Heart right ventricle (tissue), 16 donors: ENCODE measurements around the gene STK11. TPM values are rescaled to one million over a fixed set of nuclear protein-coding genes. Genes with fewer than 3 reads are reported as not detected.

Experiments
- ATAC-seq, 8 donors: fragments of 200-7000 bp; cut with Tn5 transposase; one replicate each; pipeline ENCODE4 v1.9.1; 2020; ENCODE audit warnings: mild to moderate bottlenecking in 8 of 8, moderate library complexity in 8 of 8, moderate number of reproducible peaks in 1 of 8
- DNase-seq, 2 donors: peaks; one replicate each; pipeline ENCODE4 v3.0.0-alpha.2; 2020
- H3K27ac ChIP-seq, 10 donors: fragments of 200-600 bp; sonication (generic) in 2 of 10; one replicate each; pipeline versions ENCODE4 v1.5.0 to v1.8.0; 2020 to 2022; ENCODE audit warnings: mild to moderate bottlenecking in 3 of 10
- H3K27me3 ChIP-seq, 7 donors: fragments of 200-600 bp; one replicate each; pipeline ENCODE4 v1.8.0; 2021 to 2022; ENCODE audit warnings: mild to moderate bottlenecking in 2 of 7
- H3K36me3 ChIP-seq, 9 donors: fragments of 200-600 bp; sonication (generic) in 1 of 9; one replicate each; pipeline versions ENCODE4 v1.5.0 to v1.8.0; 2020 to 2022; ENCODE audit warnings: mild to moderate bottlenecking in 2 of 9
- H3K4me1 ChIP-seq, 9 donors: fragments of 200-600 bp; sonication (generic) in 1 of 9; one replicate each; pipeline versions ENCODE4 v1.5.0 to v1.8.0; 2020 to 2022; ENCODE audit warnings: mild to moderate bottlenecking in 4 of 9
- H3K4me3 ChIP-seq, 10 donors: fragments of 200-600 bp; sonication (generic) in 2 of 10; one replicate each; pipeline versions ENCODE4 v1.5.0 to v1.8.0; 2020 to 2022; ENCODE audit warnings: mild to moderate bottlenecking in 7 of 10, moderate library complexity in 2 of 10
- H3K9me3 ChIP-seq, 11 donors: fragments of 200-600 bp in 10 of 11; sonication (generic) in 2 of 11; one replicate each; pipeline versions ENCODE4 v1.5.0 to v1.8.0; 2013 to 2022; ENCODE audit warnings: mild to moderate bottlenecking in 2 of 11, control low read depth in 1 of 11, moderate library complexity in 1 of 11
- CTCF ChIP-seq, 9 donors: fragments of 200-600 bp; sonication (generic) in 2 of 9; IDR thresholded peaks; one replicate each; pipeline versions ENCODE4 v1.5.0 to v1.8.0; 2021 to 2022; ENCODE audit warnings: antibody characterized with exemption in 9 of 9, mild to moderate bottlenecking in 5 of 9, moderate library complexity in 1 of 9
- WGBS, 2 donors: extraction: QIAGEN DNeasy Blood & Tissue Kit; methylation state at CpG; one replicate each; pipeline ENCODE4 v1.1.7; 2013; ENCODE audit warnings: inconsistent platforms in 1 of 2; 5-methylcytosine and 5-hydroxymethylcytosine counted together
- intact Hi-C, 10 donors: fragments of 100-400 bp; cut with DNase I; formaldehyde crosslinking; loops; one replicate each; pipeline versions ENCODE4 v1.11.1 to v1.14.2; 2022
- polyA plus RNA-seq, 2 donors: library from polyadenylated mRNA; stranded (reverse); fragments of 200-250 nt; gene quantifications; one replicate each; pipeline ENCODE4 v1.2.3, GENCODE V29; 2013
- total RNA-seq, 10 donors: library from RNA; stranded (reverse); fragmentation: NEBNext Ultra II Directional in 3 of 10; extraction: Animal tissue kit (Norgen Biotek cat#: 25700) in 3 of 10; gene quantifications; one replicate each; pipeline versions ENCODE4 v1.2.1 to v1.2.4, GENCODE V29; 2021 to 2023
- donor health status: Arrhythmogenic right ventricular cardiomyopathy.
- donor health status: ischemic (EF 13 %, LVEDD 7.1; RV severe dilation, severe dysfunction).
- donor health status: healthy with polysubstance abuse.
- donor health status: DM: no; HTN: yes; CAD: no.
- donor health status: DM: no; HTN: no; CAD: no.
- donor health status: ischemic (EF 25% LVEDD 6.9; RV normal size, moderate dysfunction).
- donor health status: ischemic (EF 25% LVEDD 5.7; RV mildly dilated, moderate dysfunction).
- donor health status: healthy.
- donor health status: DM: yes; HTN: yes; CAD: no.
- donor health status: Ischemic cardiomyopathy.
- donor health status: ischemic (EF 35%, LVEDD 5.7; RV mildly dilated, moderate dysfunction).
- donor health status: nonischemic (EF 11% LVEDD 7.7; RV severe dilation, severe dysfunction).
- donor health status: DM: yes; HTN: yes; CAD: no.
- donor health status: PGD.
- donor health status: ischemic (EF 29% LVEDD 5.4; RV normal size, mild dysfunction).
- donor health status: nonischemic (EF 23%, LVEDD 6.1; RV moderate dilation, normal function).

STK11 gene
- total and polyA plus RNA-seq, 12 donors: 41.1 to 71.6 (median 46.6) TPM

- WGBS, 2 donors: 91 to 93% methylated on average over 11 of the region's 11 CpGs
- Histone ChIP-seq H3K27ac (peak overlapping the region in 1 of 10 donors; percentile 87), H3K9me3 (no peaks in the 10 kb centered on the region), H3K4me3 (no peak overlapping the region), H3K36me3 (no peaks in the 10 kb centered on the region), H3K4me1 (peaks cover 0 to 38% (median 5%) of the 10 kb centered on the region in 9 donors), H3K27me3 (peaks cover 0 to 4% (median 0%) of the 10 kb centered on the region in 7 donors)
- ATAC-seq (no peak), DNase-seq (no peak)
- intact Hi-C loops: loop anchor here in 1 of 10 donors (5.0 kb wide), 1 partner anchor 59 kb away; no protein-coding TSS in a partner anchor
- TF ChIP-seq CTCF (IDR thresholded peaks at IDR 0.05): no peak
Observed at GRCh38 chr19:1181606-1182005, 24.0 kb upstream of the STK11 start.

GRCh38 chr19:1182068-1182467, 23.5 kb upstream of the STK11 start:
- WGBS, 2 donors: 94 to 97% methylated on average over 10 of the region's 10 CpGs
- H3K4me3 ChIP-seq: no peak overlapping the region
- H3K27ac ChIP-seq: peak overlapping the region in 1 of 10 donors; percentile 87
- TF ChIP-seq CTCF (IDR thresholded peaks at IDR 0.05): no peak
- H3K4me1 ChIP-seq: peaks cover 0 to 34% (median 5%) of the 10 kb centered on the region in 9 donors
- peaks cover 0 to 4% (median 0%) of the 10 kb centered on the region in 7 donors for H3K27me3 ChIP-seq
- ATAC-seq: no peak
- H3K9me3 ChIP-seq: no peaks in the 10 kb centered on the region
- intact Hi-C loops: loop anchor here in 1 of 10 donors (5.0 kb wide), 1 partner anchor 60 kb away; no protein-coding TSS in a partner anchor
- H3K36me3 ChIP-seq: no peaks in the 10 kb centered on the region
- no peak for DNase-seq

- Histone ChIP-seq H3K36me3 (no peaks in the 10 kb centered on the region), H3K27ac (no peak overlapping the region), H3K9me3 (no peaks in the 10 kb centered on the region), H3K27me3 (peaks cover 0 to 4% (median 0%) of the 10 kb centered on the region in 7 donors), H3K4me1 (peaks cover 0 to 27% (median 5%) of the 10 kb centered on the region in 9 donors), H3K4me3 (no peak overlapping the region)
- WGBS, 2 donors: 93 to 94% methylated on average over 11 of the region's 11 CpGs
- TF ChIP-seq CTCF (IDR thresholded peaks at IDR 0.05): no peak
- intact Hi-C loops: loop anchor here in 1 of 10 donors (5.0 kb wide), 1 partner anchor 60 kb away; no protein-coding TSS in a partner anchor
- DNase-seq: no peak
- ATAC-seq: no peak
Observed at GRCh38 chr19:1182727-1183126, 22.9 kb upstream of the STK11 start.

- TF ChIP-seq CTCF (IDR thresholded peaks at IDR 0.05): no peak
- DNase-seq (no peak), ATAC-seq (no peak)
- WGBS, 2 donors: 85 to 87% methylated on average over 19 of the region's 19 CpGs
- no peak overlapping the region for H3K27ac ChIP-seq
- H3K27me3 ChIP-seq: peaks cover 0 to 4% (median 0%) of the 10 kb centered on the region in 7 donors
- peaks cover 0 to 21% (median 5%) of the 10 kb centered on the region in 9 donors for H3K4me1 ChIP-seq
- no peaks in the 10 kb centered on the region for H3K36me3 ChIP-seq
- no peaks in the 10 kb centered on the region for H3K9me3 ChIP-seq
- H3K4me3 ChIP-seq: no peak overlapping the region
- intact Hi-C loops: loop anchor here in 1 of 10 donors (5.0 kb wide), 1 partner anchor 61 kb away; no protein-coding TSS in a partner anchor
Observed at GRCh38 chr19:1183543-1184172, 21.9 kb upstream of the STK11 start.
